ENCODE results near the gene ARHGAP6.

ARHGAP6 gene

DNA sequence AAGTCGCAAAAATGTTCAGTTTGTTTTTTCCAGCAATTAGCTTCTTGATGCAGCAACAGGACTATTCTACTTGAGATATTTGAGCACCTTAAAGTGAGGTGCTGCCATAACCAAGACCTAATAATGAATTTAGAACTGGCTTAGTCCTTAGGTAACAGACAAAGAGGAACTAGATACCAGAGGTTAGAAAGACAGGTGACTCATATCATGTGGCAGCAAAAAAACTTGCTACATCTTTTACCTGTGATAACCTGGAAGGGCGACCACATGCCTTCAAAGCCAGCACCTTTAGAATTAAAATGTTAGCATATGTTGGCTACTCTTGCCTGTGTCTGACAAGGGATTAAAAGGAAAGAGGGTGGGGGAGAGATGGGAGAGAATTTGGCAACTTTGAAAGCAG is 90.4 kb downstream of the ARHGAP6 start:
- TF ChIP-seq NFIC (IDR thresholded peaks at IDR 0.05) = no peak
- no peak for TF ChIP-seq REST (IDR thresholded peaks at IDR 0.05; ENCODE audit: low read depth)

GRCh38 chrX:11567528-11568220 is 98.0 kb downstream of the ARHGAP6 start:
- TF ChIP-seq MAX (IDR thresholded peaks at IDR 0.05) = no peak
- no peak for TF ChIP-seq TCF12 (IDR thresholded peaks at IDR 0.05; ENCODE audit: low read depth)
- no peak for TF ChIP-seq CREB1 (IDR thresholded peaks at IDR 0.05; ENCODE audit: low read depth)
- TF ChIP-seq RAD21 (IDR thresholded peaks at IDR 0.05; ENCODE audit: low read depth) = no peak
- TF ChIP-seq REST (IDR thresholded peaks at IDR 0.05; ENCODE audit: low read depth) = no peak
- no peak for TF ChIP-seq NFIC (IDR thresholded peaks at IDR 0.05)
- TF ChIP-seq EP300 (IDR thresholded peaks at IDR 0.05; ENCODE audit: borderline replicate concordance) = no peak
- TF ChIP-seq ZBTB7A (IDR thresholded peaks at IDR 0.05; ENCODE audit: low read depth) = no peak
- TF ChIP-seq FOXM1 (IDR thresholded peaks at IDR 0.05; ENCODE audit: borderline replicate concordance, low read depth) = no peak
- TF ChIP-seq EGR1 (IDR thresholded peaks at IDR 0.05) = no peak
- no peak for TF ChIP-seq CEBPB (IDR thresholded peaks at IDR 0.05)
- TF ChIP-seq TAF1 (IDR thresholded peaks at IDR 0.05; ENCODE audit: low read depth) = no peak
- TF ChIP-seq YY1 (IDR thresholded peaks at IDR 0.05; ENCODE audit: low read depth) = no peak
- TF ChIP-seq USF1 (IDR thresholded peaks at IDR 0.05) = no peak
- no peak for TF ChIP-seq TEAD4 (IDR thresholded peaks at IDR 0.05)

- TF ChIP-seq NFIC (IDR thresholded peaks at IDR 0.05) (no peak), ZBTB7A (IDR thresholded peaks at IDR 0.05; ENCODE audit: low read depth) (no peak), FOXM1 (IDR thresholded peaks at IDR 0.05; ENCODE audit: borderline replicate concordance, low read depth) (no peak), TAF1 (IDR thresholded peaks at IDR 0.05; ENCODE audit: low read depth) (no peak), TEAD4 (IDR thresholded peaks at IDR 0.05) (no peak), EP300 (IDR thresholded peaks at IDR 0.05; ENCODE audit: borderline replicate concordance) (no peak), YY1 (IDR thresholded peaks at IDR 0.05; ENCODE audit: low read depth) (no peak), USF1 (IDR thresholded peaks at IDR 0.05) (no peak), REST (IDR thresholded peaks at IDR 0.05; ENCODE audit: low read depth) (no peak), TCF12 (IDR thresholded peaks at IDR 0.05; ENCODE audit: low read depth) (no peak), RAD21 (IDR thresholded peaks at IDR 0.05; ENCODE audit: low read depth) (no peak)
These were observed 98.9 kb downstream of the ARHGAP6 start for GRCh38 chrX:11566789-11567188.

GRCh38 chrX:11566173-11566572 is 99.5 kb downstream of the ARHGAP6 start:
- TF ChIP-seq ZBTB7A (IDR thresholded peaks at IDR 0.05; ENCODE audit: low read depth) = no peak

DNA sequence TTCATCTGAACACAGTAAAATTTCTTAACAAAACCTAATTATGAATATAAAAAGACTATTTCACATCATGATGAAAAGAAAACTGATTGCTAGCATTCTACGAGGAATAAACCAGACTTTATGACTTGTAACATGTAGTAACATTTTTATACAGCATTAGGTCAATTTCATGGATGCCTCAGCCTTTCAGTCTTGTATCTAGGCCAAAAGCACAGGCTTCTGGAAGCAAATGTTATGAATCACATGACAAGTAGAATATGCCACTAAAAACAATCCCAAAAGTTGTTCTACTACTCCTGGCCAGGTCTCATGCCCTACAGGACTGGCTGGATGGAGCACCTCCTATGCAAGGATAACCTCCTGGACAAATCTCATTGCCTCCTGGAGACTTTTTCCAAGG is 101.2 kb downstream of the ARHGAP6 start:
- no peak for TF ChIP-seq CEBPB (IDR thresholded peaks at IDR 0.05)
- no peak for TF ChIP-seq EGR1 (IDR thresholded peaks at IDR 0.05)
- no peak for TF ChIP-seq TEAD4 (IDR thresholded peaks at IDR 0.05)
- TF ChIP-seq USF1 (IDR thresholded peaks at IDR 0.05) = no peak
- TF ChIP-seq NFIC (IDR thresholded peaks at IDR 0.05) = no peak
